Lower leg skin (tissue), 4 donors: Measurements from ENCODE around the gene PRDM2. TPM values are rescaled to one million over a fixed set of nuclear protein-coding genes. Genes with fewer than 3 reads are reported as not detected.

Source experiments
- DNase-seq, 2 donors: peaks; one replicate each; pipeline ENCODE4 v3.0.0-alpha.2; 2019; ENCODE audit warnings: low spot score in 2 of 2
- H3K4me3 ChIP-seq: fragments of 200-600 bp; sonication (generic); 2 replicates; pipeline ENCODE4 v1.5.1; 2017; ENCODE audit warnings: mild to moderate bottlenecking, low read depth; ENCODE audit not compliant: poor library complexity, severe bottlenecking
- POLR2A ChIP-seq, 2 donors: fragments of 450-650 bp; IDR thresholded peaks; one replicate each; pipeline ENCODE4 v1.6.1; 2016 to 2017; ENCODE audit warnings: antibody characterized with exemption in 2 of 2, mild to moderate bottlenecking in 1 of 2, moderate library complexity in 1 of 2
- WGBS, 2 donors: methylation state at CpG; one replicate each; pipeline ENCODE4 v1.1.5; 2018; 5-methylcytosine and 5-hydroxymethylcytosine counted together
- intact Hi-C: fragments of 100-400 bp; cut with DNase I; formaldehyde crosslinking; loops from one replicate; pipeline ENCODE4 v1.15.0; 2023; ENCODE audit warnings: low total_unique reads
- total RNA-seq, 4 donors: library from RNA; depleted of rRNA; stranded (reverse); fragments of >200 nt; gene quantifications; one replicate each; pipeline ENCODE4 v1.1.0, GENCODE V29; 2016
- TF ChIP-seq, protein P1 (sequence below), 3 donors: fragments of 450-650 bp; IDR thresholded peaks; one replicate each; pipeline ENCODE4 v1.5.1; 2016; ENCODE audit warnings: antibody characterized with exemption in 3 of 3, mild to moderate bottlenecking in 3 of 3, moderate library complexity in 2 of 3

PRDM2 gene
- total RNA-seq, 4 donors from 2014 or later: 34.7 to 69.9 (median 41.8) TPM

DNA sequence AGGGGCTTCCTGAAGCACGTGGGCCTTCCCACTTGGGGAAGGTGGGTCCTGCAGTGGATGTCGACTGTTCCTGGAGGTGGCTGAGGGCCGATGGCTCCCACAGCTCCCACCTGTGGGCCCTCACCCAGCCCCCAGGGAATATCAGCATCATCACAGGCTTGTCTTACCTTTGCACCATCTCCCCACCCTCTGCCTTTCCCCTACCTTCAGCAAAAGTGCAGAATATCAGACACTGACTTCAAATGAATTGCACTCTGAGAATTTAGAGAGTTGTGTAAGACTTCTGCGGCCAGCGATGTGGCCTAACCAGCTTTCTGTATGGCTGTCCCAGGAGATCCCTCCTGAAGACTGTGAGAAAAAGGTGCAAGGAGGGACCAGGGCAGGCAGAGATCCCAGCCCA is 105.4 kb downstream of the PRDM2 start:
- WGBS, 2 donors: 73 to 76% methylated on average over 5 of the region's 5 CpGs
- H3K4me3 ChIP-seq: no peak overlapping the region
- DNase-seq: no peak
- intact Hi-C loops: no loop called here
- TF ChIP-seq POLR2A (IDR thresholded peaks at IDR 0.05): no peak
- TF ChIP-seq, protein P1, sequence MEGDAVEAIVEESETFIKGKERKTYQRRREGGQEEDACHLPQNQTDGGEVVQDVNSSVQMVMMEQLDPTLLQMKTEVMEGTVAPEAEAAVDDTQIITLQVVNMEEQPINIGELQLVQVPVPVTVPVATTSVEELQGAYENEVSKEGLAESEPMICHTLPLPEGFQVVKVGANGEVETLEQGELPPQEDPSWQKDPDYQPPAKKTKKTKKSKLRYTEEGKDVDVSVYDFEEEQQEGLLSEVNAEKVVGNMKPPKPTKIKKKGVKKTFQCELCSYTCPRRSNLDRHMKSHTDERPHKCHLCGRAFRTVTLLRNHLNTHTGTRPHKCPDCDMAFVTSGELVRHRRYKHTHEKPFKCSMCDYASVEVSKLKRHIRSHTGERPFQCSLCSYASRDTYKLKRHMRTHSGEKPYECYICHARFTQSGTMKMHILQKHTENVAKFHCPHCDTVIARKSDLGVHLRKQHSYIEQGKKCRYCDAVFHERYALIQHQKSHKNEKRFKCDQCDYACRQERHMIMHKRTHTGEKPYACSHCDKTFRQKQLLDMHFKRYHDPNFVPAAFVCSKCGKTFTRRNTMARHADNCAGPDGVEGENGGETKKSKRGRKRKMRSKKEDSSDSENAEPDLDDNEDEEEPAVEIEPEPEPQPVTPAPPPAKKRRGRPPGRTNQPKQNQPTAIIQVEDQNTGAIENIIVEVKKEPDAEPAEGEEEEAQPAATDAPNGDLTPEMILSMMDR (IDR thresholded peaks at IDR 0.05): no peak

DNA sequence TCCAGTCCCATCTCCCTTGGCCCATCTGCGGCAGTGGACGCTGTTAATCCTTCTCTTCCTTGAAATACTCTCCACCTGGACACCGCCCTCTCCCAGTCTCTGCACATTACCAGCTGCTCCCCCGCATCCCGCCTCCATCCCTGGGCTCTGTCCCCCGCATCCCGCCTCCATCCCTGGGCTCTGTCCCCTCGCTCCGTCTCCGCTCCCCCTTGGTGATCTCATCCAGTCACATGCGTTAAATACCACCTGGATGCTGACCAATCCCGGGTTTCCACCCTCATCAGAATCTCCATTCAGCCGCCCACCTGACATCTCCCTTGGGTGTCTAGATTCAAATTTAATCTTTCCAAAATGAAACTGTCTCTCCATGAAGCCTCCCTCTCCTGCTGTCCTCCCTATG is 106.1 kb downstream of the PRDM2 start:
- no peak for TF ChIP-seq POLR2A (IDR thresholded peaks at IDR 0.05)
- TF ChIP-seq, protein P1 (IDR thresholded peaks at IDR 0.05): no peak
- H3K4me3 ChIP-seq: no peak overlapping the region
- intact Hi-C loops: no loop called here
- no peak for DNase-seq
- 95 to 98% methylated on average over 13 of the region's 13 CpGs for WGBS, 2 donors

DNA sequence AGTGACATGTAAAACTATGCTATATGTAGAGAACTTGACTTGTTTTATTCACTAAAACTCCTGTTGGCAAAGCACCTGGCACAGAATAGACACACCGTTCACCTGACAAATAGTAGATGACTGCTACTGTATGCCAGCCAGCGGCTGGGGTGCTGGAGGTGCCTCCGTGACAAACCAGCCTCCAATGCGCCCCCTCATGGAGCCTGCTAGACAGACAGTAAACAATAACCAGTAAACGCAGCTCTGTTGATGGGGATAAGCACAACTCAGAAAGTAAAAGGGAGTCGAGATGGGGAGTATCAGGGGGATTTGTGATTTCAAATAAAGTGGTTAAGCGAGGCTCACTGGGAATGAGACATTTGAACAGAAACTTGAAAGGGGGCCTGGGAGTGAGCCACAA is 107.2 kb downstream of the PRDM2 start:
- TF ChIP-seq, protein P1 (IDR thresholded peaks at IDR 0.05): no peak
- no peak for TF ChIP-seq POLR2A (IDR thresholded peaks at IDR 0.05)
- DNase-seq: no peak
- 53 to 56% methylated on average over 7 of the region's 7 CpGs for WGBS, 2 donors
- intact Hi-C loops: no loop called here
- no peak overlapping the region for H3K4me3 ChIP-seq

DNA sequence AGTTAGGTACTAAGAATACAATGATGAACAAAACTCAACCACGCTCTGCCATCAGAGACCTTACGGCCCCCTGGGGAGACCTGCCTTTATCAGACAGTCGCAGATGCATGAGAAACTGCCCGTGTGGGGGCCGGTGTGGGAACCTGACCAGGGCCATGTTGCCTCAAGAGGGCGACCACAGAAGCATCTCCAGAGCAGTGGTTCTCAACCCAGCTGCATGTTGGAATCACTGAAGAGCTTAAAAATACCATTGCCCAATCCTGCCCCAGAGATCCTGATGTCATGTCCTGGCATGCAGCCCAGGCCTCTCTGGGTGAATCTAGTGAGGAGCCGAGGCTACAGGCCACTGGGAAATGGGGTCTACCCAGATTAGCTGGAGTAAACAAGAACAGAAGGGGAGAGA is 108.7 kb downstream of the PRDM2 start:
- intact Hi-C loops: no loop called here
- WGBS, 2 donors: 76 to 80% methylated on average over 7 of the region's 7 CpGs
- H3K4me3 ChIP-seq: no peak overlapping the region
- no peak for TF ChIP-seq POLR2A (IDR thresholded peaks at IDR 0.05)
- TF ChIP-seq, protein P1 (IDR thresholded peaks at IDR 0.05): no peak
- no peak for DNase-seq

DNA sequence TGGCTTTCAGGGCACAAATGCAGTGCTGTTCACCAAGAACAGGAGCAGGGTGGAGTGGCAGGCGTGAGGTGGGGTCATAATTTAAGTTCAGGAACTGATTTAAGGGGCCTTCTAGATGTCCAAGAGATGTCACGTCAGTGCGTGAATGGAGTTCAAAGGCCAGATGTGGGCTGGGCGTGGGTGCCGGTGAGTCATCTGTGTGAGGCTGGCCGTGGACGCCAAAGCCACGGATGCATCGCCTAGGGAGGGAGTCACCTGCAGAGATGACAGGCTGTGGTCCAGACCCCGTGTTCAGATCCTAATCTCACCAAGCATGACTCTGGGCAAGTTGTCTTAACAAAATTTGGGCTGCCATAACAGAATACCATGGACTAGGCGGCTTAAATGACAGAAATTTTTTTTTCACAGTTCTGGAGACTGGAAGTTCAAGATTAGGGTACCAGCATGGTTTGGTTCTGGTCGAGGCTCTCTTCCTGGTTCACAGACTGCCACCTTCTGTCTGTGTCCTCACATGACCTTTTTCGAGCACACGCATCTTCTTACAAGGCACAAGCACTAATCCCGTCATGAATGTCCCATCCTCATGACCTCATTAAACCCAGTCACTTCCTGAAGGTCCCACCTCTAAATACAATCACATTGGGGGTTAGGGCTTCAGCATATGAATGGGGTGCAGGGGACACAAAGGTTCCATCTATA is 109.6 kb downstream of the PRDM2 start:
- no peak for DNase-seq
- intact Hi-C loops: no loop called here
- no peak overlapping the region for H3K4me3 ChIP-seq
- TF ChIP-seq POLR2A (IDR thresholded peaks at IDR 0.05): no peak
- TF ChIP-seq, protein P1 (IDR thresholded peaks at IDR 0.05): no peak
- WGBS, 2 donors: 78 to 86% methylated on average over 15 of the region's 15 CpGs
